Upper lobe of left lung (tissue), 6 donors: ENCODE data around the gene TRNAU1AP. TPM values are rescaled to one million over a fixed set of nuclear protein-coding genes. Genes with fewer than 3 reads are reported as not detected.

Source experiments
- ATAC-seq, 2 donors: fragments of 200-7000 bp; cut with Tn5 transposase; one replicate each; pipeline ENCODE4 v1.9.1; 2022; ENCODE audit warnings: mild to moderate bottlenecking in 2 of 2, moderate library complexity in 2 of 2; ENCODE audit not compliant: low FRiP score in 2 of 2
- DNase-seq, 2 donors: peaks; one replicate each; pipeline ENCODE4 v3.0.0-alpha.2; 2019 to 2020
- H3K27ac ChIP-seq, 4 donors: fragments of 200-600 bp; sonication (generic); one replicate each; pipeline ENCODE4 v1.5.1; 2016 to 2019
- H3K27me3 ChIP-seq, 4 donors: fragments of 200-600 bp; sonication (generic); one replicate each; pipeline ENCODE4 v1.5.1; 2017 to 2019
- H3K36me3 ChIP-seq, 4 donors: fragments of 200-600 bp; sonication (generic); one replicate each; pipeline ENCODE4 v1.5.1; 2016 to 2019
- H3K4me1 ChIP-seq, 4 donors: fragments of 200-600 bp; sonication (generic); one replicate each; pipeline ENCODE4 v1.5.1; 2018 to 2019
- H3K4me3 ChIP-seq, 4 donors: fragments of 200-600 bp; sonication (generic); one replicate each; pipeline ENCODE4 v1.5.1; 2017 to 2019; ENCODE audit warnings: mild to moderate bottlenecking in 2 of 4, moderate library complexity in 1 of 4
- H3K9me3 ChIP-seq, 4 donors: fragments of 200-600 bp; sonication (generic); one replicate each; pipeline ENCODE4 v1.5.1; 2018 to 2019
- EP300 ChIP-seq, 4 donors: sonication (generic); formaldehyde crosslinking; IDR thresholded peaks; one replicate each; pipeline ENCODE4 v1.5.1; 2017; ENCODE audit warnings: antibody characterized with exemption in 4 of 4, control low read depth in 2 of 4
- POLR2A ChIP-seq, 4 donors: fragments of 450-650 bp; IDR thresholded peaks; one replicate each; pipeline ENCODE4 v1.5.1; 2016 to 2017; ENCODE audit warnings: antibody characterized with exemption in 4 of 4, mild to moderate bottlenecking in 2 of 4
- POLR2AphosphoS5 ChIP-seq, 2 donors: sonication (generic); formaldehyde crosslinking; IDR thresholded peaks; one replicate each; pipeline ENCODE4 v1.5.1; 2017; ENCODE audit warnings: antibody characterized with exemption in 2 of 2
- WGBS, 2 donors: methylation state at CpG; one replicate each; pipeline ENCODE4 v1.1.5; 2017 to 2018; 5-methylcytosine and 5-hydroxymethylcytosine counted together
- total RNA-seq, 6 donors: library from RNA; depleted of rRNA in 4 of 6; stranded (reverse); fragments of >200 nt in 4 of 6; gene quantifications; one replicate each; pipeline versions ENCODE4 v1.1.0 to v1.2.1, GENCODE V29; 2016 to 2021
- TF ChIP-seq, protein P1 (sequence below), 6 experiments: fragments of 450-650 bp in 4 of 6; fragments of 200-600 bp in 2 of 6; sonication (generic) in 2 of 6; IDR thresholded peaks; one replicate each; pipeline ENCODE4 v1.5.1; 2016 to 2019; ENCODE audit warnings: antibody characterized with exemption in 6 of 6
- donor health status: DM: no; HTN: no; CAD: no; lungs with moderate emphysema.
- donor health status: DM: no; HTN: yes; CAD: no; lungs with severe emphysema.

Gene TRNAU1AP
- total RNA-seq, result 10 to 100 TPM; 19.6 to 35.6 (median 25.3) TPM

DNA sequence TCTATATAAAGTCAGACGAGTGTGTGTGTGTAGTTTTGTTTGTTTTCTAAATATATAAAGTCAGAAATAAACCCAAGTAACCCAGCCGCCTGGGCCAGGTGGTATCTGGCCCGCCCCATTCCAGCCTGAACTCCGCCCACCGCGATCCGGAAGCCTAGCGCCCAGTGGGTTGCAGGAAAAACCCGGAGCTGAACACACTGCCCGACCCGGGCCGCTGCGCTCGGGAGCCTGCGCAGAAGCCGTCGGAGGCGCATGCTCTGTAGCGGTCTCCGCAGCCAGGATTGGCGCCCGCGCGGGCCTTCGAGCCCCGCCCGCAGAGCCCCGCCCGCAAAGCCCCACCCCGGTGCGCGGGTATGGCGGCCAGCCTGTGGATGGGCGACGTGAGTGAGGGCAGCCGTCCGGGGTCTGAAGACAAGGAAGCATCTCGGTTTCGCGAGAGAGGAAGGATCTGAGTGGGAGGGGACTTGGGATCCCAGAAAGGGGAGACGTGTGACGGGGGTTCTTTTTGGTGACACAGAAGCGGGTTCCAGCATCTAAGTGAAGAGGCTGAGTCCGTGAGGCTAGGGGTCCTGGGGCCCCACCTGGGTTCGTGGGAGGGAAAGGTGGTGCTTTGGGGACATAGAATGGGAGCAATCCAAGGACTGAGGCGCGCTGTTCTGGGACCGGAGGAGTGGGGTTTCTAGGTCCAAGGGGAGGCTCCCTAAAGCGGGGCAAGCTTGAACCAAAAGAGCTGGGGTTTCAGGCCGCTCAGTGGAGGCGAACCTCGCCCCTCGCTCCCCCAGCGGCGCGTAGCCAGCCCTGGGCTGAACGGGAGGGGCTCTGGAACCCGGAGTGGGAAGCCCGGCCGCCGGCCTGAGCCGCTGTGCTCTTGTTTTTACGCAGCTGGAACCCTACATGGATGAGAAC, at the start of gene TRNAU1AP:
Gene TRNAU1AP (plus strand): TSS at position 328 of the 906 bp plus-strand sequence. CDS start 26 bp downstream, at position 354.
- Histone ChIP-seq H3K4me1 (peaks cover 8 to 15% (median 9%) of the 10 kb centered on the region in 4 donors), H3K36me3 (peaks cover 0 to 32% (median 22%) of the 10 kb centered on the region in 4 donors), H3K27me3 (no peaks in the 10 kb centered on the region), H3K4me3 (peak within 1 kb of the TSS; percentile 71 to 91 (median 75)), H3K27ac (peak within 1 kb of the TSS; percentile 73 to 92 (median 90)), H3K9me3 (no peaks in the 10 kb centered on the region)
- peak; percentile 99 to 100 for ATAC-seq
- TF ChIP-seq POLR2AphosphoS5 (IDR thresholded peaks at IDR 0.05) (peak; percentile 93 to 97), EP300 (IDR thresholded peaks at IDR 0.05) (peak in 1 of 4 donors; percentile 73), POLR2A (IDR thresholded peaks at IDR 0.05) (peak; percentile 37 to 88 (median 59))
- TF ChIP-seq, protein P1, sequence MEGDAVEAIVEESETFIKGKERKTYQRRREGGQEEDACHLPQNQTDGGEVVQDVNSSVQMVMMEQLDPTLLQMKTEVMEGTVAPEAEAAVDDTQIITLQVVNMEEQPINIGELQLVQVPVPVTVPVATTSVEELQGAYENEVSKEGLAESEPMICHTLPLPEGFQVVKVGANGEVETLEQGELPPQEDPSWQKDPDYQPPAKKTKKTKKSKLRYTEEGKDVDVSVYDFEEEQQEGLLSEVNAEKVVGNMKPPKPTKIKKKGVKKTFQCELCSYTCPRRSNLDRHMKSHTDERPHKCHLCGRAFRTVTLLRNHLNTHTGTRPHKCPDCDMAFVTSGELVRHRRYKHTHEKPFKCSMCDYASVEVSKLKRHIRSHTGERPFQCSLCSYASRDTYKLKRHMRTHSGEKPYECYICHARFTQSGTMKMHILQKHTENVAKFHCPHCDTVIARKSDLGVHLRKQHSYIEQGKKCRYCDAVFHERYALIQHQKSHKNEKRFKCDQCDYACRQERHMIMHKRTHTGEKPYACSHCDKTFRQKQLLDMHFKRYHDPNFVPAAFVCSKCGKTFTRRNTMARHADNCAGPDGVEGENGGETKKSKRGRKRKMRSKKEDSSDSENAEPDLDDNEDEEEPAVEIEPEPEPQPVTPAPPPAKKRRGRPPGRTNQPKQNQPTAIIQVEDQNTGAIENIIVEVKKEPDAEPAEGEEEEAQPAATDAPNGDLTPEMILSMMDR (IDR thresholded peaks at IDR 0.05), result peak in 1 of 6 experiments; percentile 36
- WGBS, 2 donors, result 1% methylated on average over 29 to 46 of the region's 63 CpGs
- DNase-seq, result peak; percentile 98

DNA sequence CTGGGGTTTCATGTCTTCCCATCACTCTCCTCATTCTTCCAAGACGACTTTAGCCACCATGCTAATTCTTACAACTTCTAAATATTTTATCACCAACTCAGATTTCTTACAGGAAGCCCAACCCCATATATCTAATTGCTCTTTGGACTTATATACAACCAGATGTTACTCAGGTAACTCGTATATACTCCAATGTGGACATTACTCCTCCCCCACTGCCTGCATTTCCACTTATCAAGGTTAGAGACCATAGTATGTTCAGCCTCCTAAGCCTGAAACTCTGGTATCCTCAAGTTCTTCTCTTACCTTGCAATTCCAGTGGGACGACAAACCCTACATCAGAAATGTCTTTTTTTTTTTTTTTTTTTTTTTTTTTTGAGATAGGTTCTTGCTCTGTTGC, 49.8 kb upstream of the TRNAU1AP start:
- H3K4me3 ChIP-seq, result no peak overlapping the region
- H3K27me3 ChIP-seq, result no peaks in the 10 kb centered on the region
- DNase-seq (no peak), ATAC-seq (no peak)
- peaks cover 0 to 16% (median under 1%) of the 10 kb centered on the region in 4 donors for H3K36me3 ChIP-seq
- TF ChIP-seq POLR2A (IDR thresholded peaks at IDR 0.05) (no peak), POLR2AphosphoS5 (IDR thresholded peaks at IDR 0.05) (no peak), EP300 (IDR thresholded peaks at IDR 0.05) (no peak)
- TF ChIP-seq, protein P1 (IDR thresholded peaks at IDR 0.05), result no peak
- 76 to 87% methylated on average over 3 of the region's 3 CpGs for WGBS, 2 donors
- H3K9me3 ChIP-seq, result no peaks in the 10 kb centered on the region
- no peak overlapping the region for H3K27ac ChIP-seq
- H3K4me1 ChIP-seq, result peaks cover 9 to 15% (median 14%) of the 10 kb centered on the region in 4 donors

DNA sequence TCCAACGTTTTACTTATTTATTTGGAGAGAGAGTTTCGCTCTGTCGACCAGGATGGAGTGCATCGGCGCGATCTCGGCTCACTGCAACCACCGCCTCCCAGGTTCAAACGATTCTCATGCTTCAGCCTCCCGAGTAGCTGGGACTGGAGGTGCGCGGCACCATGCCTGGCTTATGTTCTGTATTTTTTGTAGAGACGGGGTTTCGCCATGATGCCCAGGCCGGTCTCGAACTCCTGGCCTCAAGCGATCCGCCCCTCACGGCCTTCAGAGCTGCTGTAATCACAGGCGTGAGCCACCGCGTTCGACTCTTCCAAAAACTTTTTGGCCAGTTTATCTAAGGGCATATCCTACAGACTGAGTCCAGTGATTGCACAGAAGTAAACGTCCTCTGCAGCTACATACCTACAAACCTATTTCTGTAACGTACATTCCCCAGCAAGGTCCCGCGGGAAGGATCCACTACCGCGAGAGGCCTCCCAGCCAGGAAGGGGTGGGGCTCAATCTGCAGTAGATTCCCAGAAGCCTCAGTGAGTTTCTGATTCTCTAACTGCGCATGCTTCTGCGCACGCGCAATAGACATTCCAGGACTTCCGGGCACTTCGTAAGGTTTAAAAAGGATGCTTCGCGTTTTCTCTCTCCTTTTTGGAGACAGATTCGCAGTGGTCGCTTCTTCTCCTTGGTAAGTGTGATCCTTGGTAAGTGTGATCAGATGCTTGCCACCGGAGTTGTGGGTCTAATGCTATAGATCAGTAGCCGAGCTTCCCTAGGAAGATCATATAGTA, 47.3 kb upstream of the TRNAU1AP start, which contains the start of gene RCC1:
Gene RCC1 (plus strand): TSS at position 638 of the 782 bp plus-strand sequence. CDS start 23,824 bp downstream, outside the sequence.
- ATAC-seq, result peak; percentile 97 to 98
- Histone ChIP-seq H3K9me3 (no peaks in the 10 kb centered on the region), H3K4me3 (peak within 1 kb of the TSS; percentile 64 to 93 (median 72)), H3K27me3 (no peaks in the 10 kb centered on the region), H3K4me1 (peaks cover 34 to 40% (median 39%) of the 10 kb centered on the region in 4 donors), H3K27ac (peak within 1 kb of the TSS; percentile 83 to 90 (median 87)), H3K36me3 (peaks cover 12 to 30% (median 15%) of the 10 kb centered on the region in 4 donors)
- peak; percentile 84 to 98 for DNase-seq
- peak in 3 of 4 donors; percentile 88 to 98 (median 96) for TF ChIP-seq POLR2A (IDR thresholded peaks at IDR 0.05)
- peak in 1 of 4 donors; percentile 52 for TF ChIP-seq EP300 (IDR thresholded peaks at IDR 0.05)
- TF ChIP-seq POLR2AphosphoS5 (IDR thresholded peaks at IDR 0.05), result peak; percentile 96 to 97
- TF ChIP-seq, protein P1 (IDR thresholded peaks at IDR 0.05), result peak in 1 of 6 experiments; percentile 5
- WGBS, 2 donors, result 2 to 3% methylated on average over 35 to 41 of the region's 41 CpGs

DNA sequence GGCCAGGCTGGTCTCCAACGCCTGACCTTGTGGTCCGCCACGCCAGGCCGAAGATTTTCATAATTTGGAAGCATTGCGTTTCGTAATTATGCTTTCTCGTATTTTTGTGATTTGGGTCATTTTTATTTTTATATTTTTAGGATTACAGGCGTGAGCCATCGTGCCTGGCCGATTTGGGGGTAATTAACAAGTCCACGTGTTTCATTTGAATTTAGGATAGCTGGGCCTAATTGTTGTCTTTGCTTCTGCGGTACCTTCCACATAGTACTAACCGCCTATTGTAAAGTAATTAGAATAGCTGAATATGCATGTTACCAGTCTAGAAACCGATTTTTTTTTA, 46.0 kb upstream of the TRNAU1AP start:
- H3K27me3 ChIP-seq, result no peaks in the 10 kb centered on the region
- 2 to 7% methylated on average over 14 of the region's 14 CpGs for WGBS, 2 donors
- no peaks in the 10 kb centered on the region for H3K9me3 ChIP-seq
- peaks cover 22 to 43% (median 26%) of the 10 kb centered on the region in 4 donors for H3K36me3 ChIP-seq
- DNase-seq, result no peak
- no peak for ATAC-seq
- peak overlapping the region; percentile 83 to 90 (median 87) for H3K27ac ChIP-seq
- H3K4me3 ChIP-seq, result peak overlapping the region; percentile 64 to 93 (median 72)
- peaks cover 38 to 53% (median 48%) of the 10 kb centered on the region in 4 donors for H3K4me1 ChIP-seq
- TF ChIP-seq POLR2A (IDR thresholded peaks at IDR 0.05) (no peak), POLR2AphosphoS5 (IDR thresholded peaks at IDR 0.05) (no peak), EP300 (IDR thresholded peaks at IDR 0.05) (no peak)
- TF ChIP-seq, protein P1 (IDR thresholded peaks at IDR 0.05), result no peak
